Measurements from ENCODE around the gene STAT3. TPM values are rescaled to one million over a fixed set of nuclear protein-coding genes. Genes with fewer than 3 reads are reported as not detected.
A peak's percentile ranks its signal among the peaks of the same experiment; 100 is the strongest.

STAT3 gene
- total and polyA plus RNA-seq, 9 of the 15 experiments (the other 6 are each of a cell fraction or from before 2014, with no cell fraction given) = 90.0 to 179 (median 114) TPM

GRCh38 chr17:42276609-42277341, 111.5 kb downstream of the STAT3 start (continued):
- TF ChIP-seq PHB2 (IDR thresholded peaks at IDR 0.05; ENCODE audit: low read depth) = no peak
- TF ChIP-seq ZNF512 (tag; IDR thresholded peaks at IDR 0.05) = no peak
- TF ChIP-seq ZBTB26 (CRISPR knock-in tag; IDR thresholded peaks at IDR 0.05) = no peak
- peak; percentile 74 for TF ChIP-seq PKNOX1 (IDR thresholded peaks at IDR 0.05)
- peak; percentile 0 for TF ChIP-seq CTCFL (IDR thresholded peaks at IDR 0.05; ENCODE audit: borderline replicate concordance, insufficient read depth, low read depth, low read length, poor library complexity, severe bottlenecking)
- no peak for TF ChIP-seq CBX3 (IDR thresholded peaks at IDR 0.05; ENCODE audit: borderline replicate concordance in 1 of 2, low read length in 2 of 2)
- peak in 1 of 2 experiments; percentile 45; a peak in 1 of 4 replicates for TF ChIP-seq UBTF (IDR thresholded peaks at IDR 0.05; ENCODE audit: borderline replicate concordance in 1 of 2, low read depth in 2 of 2, low read length in 2 of 2)
- TF ChIP-seq SUPT5H (IDR thresholded peaks at IDR 0.05) = peak; percentile 58
- TF ChIP-seq MTA2 (IDR thresholded peaks at IDR 0.05; ENCODE audit: low read depth) = no peak
- TF ChIP-seq ERF (CRISPR knock-in tag; IDR thresholded peaks at IDR 0.05) = no peak
- no peak for TF ChIP-seq CBFA2T3 (IDR thresholded peaks at IDR 0.05)
- TF ChIP-seq SOX6 (IDR thresholded peaks at IDR 0.05) = no peak
- TF ChIP-seq NR2C1 (IDR thresholded peaks at IDR 0.05) = no peak
- TF ChIP-seq NR2C1 (tag; IDR thresholded peaks at IDR 0.05) = peak; percentile 17; the same call in 1 of the 2 replicates
- no peak for TF ChIP-seq FOXK2 (conservative IDR thresholded peaks at IDR 0.05 in 1 of 2, IDR thresholded peaks at IDR 0.05 in 1 of 2; ENCODE audit: low read depth in 2 of 2)
- TF ChIP-seq ZNF175 (CRISPR knock-in tag; IDR thresholded peaks at IDR 0.05; ENCODE audit: low read depth) = no peak; the same call in 1 of the 2 replicates
- no peak for TF ChIP-seq NR4A1 (CRISPR knock-in tag; IDR thresholded peaks at IDR 0.05)
- TF ChIP-seq NR4A1 (tag; IDR thresholded peaks at IDR 0.05) = 0 out of 2 replicates have a peak, but pooled peaks have one; percentile 56
- TF ChIP-seq ZNF707 (CRISPR knock-in tag; conservative IDR thresholded peaks at IDR 0.05) = 0 out of 2 replicates have a peak, but pooled peaks have one; percentile 52
- TF ChIP-seq NR1H2 (CRISPR knock-in tag; IDR thresholded peaks at IDR 0.05) = no peak
- peak; percentile 68; the same call in 1 of the 2 replicates for TF ChIP-seq BACH1 (tag; IDR thresholded peaks at IDR 0.05)
